Activated naive CD8-positive, alpha-beta T cell treated with anti-CD3 and anti-CD28 coated beads for 36 hours (primary cell): ENCODE results near the gene SPCS2. TPM values are rescaled to one million over a fixed set of nuclear protein-coding genes. Genes with fewer than 3 reads are reported as not detected.
"Not testable (repeated sequence)": the region's sequence is repeated elsewhere in the genome, so short reads cannot be mapped to it uniquely, and the experiment has no call there.

Source experiments
- DNase-seq: peaks from one replicate; pipeline ENCODE4 v3.0.0; 2021
- H3K27ac Mint-ChIP-seq: one replicate; pipeline ENCODE4 v1.8.0; 2022; ENCODE audit warnings: mild to moderate bottlenecking, moderate library complexity, mixed read lengths
- H3K27me3 Mint-ChIP-seq: one replicate; pipeline ENCODE4 v1.8.0; 2022; ENCODE audit warnings: mild to moderate bottlenecking, mixed read lengths
- H3K36me3 Mint-ChIP-seq: one replicate; pipeline ENCODE4 v1.8.0; 2021; ENCODE audit warnings: mild to moderate bottlenecking, mixed read lengths
- H3K4me1 Mint-ChIP-seq: one replicate; pipeline ENCODE4 v1.8.0; 2021; ENCODE audit warnings: mixed read lengths
- H3K4me3 Mint-ChIP-seq: one replicate; pipeline ENCODE4 v1.8.0; 2022; ENCODE audit warnings: mild to moderate bottlenecking, moderate library complexity, mixed read lengths
- H3K9me3 Mint-ChIP-seq: one replicate; pipeline ENCODE4 v1.8.0; 2022; ENCODE audit warnings: mixed read lengths
- total RNA-seq, 2 experiments: library from RNA; stranded (reverse); gene quantifications; one replicate each; pipeline ENCODE4 v1.2.3, GENCODE V29; 2021

The SPCS2 gene
- total RNA-seq, 2 experiments from 2014 or later, result 137 to 139 TPM

DNA sequence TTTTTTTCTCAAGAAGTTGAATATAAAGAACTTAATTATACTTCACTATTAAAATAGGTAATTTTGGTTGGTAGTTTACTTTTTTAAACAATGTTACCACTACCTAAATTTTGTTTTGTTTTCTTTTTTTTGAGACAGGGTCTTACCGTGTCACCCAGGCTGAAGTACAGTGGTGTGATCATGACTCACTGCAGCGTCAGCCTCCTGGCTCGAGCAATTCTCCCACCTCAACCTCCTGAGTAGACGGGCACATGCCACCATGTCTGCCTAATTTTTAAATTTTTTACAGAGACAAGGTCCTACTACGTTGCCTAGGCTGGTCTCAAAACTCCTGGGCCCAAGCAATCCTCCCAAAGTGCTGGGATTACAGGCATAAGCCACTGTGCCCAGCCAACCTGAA is 17.6 kb downstream of the SPCS2 start:
- Mint-ChIP-seq H3K27me3 (no peaks in the 10 kb centered on the region), H3K27ac (no peak overlapping the region), H3K9me3 (no peaks in the 10 kb centered on the region), H3K4me1 (peaks cover 22% of the 10 kb centered on the region), H3K36me3 (peaks cover 13% of the 10 kb centered on the region), H3K4me3 (no peak overlapping the region)
- DNase-seq, result no peak

DNA sequence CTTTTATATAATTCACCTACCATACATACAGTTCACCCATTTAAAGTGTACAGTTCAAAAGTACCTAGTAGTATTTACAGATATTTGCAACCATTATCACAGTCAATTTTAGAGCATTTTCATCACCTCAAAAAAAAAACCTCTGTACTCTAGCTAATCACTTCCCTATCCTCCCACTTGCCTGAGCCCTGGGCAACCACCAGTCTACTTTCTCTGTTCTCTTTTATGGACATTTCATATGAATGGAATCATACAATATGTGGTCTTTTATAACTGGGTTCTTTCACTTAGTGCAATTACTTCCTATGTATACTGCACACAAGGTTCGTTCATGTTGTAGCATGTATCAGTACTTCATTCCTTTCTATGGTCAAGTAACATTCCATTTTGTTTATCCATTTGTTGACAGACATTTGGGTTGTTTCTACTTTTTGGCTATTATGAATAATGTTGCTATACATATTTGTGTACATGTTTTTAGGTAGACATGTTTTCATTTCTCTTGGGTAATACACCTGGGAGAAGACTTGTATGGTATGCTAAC is 21.9 kb downstream of the SPCS2 start:
- Mint-ChIP-seq H3K4me3 (no peak overlapping the region), H3K36me3 (peaks cover 23% of the 10 kb centered on the region), H3K27ac (no peak overlapping the region), H3K9me3 (no peaks in the 10 kb centered on the region), H3K27me3 (no peaks in the 10 kb centered on the region), H3K4me1 (peaks cover 1% of the 10 kb centered on the region)
- no peak for DNase-seq

DNA sequence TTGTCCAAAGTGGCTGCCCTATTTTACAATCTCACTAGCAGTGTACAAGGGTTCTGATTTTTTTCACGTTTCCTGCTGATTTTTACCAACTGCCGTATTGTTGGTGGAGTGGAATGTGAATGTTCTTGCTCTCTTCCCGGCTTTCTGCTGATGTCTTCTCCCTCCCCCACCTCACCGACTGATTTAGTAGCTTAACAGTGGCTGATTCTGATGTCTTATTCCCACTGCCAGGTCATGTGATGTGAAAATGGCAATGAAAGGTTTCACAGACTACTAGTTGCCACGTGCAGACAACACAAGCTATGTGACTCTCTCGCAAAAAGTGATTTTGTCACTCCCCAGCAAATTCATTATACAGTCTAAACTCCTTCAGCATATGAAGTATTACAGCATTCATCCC is 22.4 kb downstream of the SPCS2 start:
- peaks cover 25% of the 10 kb centered on the region for H3K36me3 Mint-ChIP-seq
- H3K27me3 Mint-ChIP-seq, result no peaks in the 10 kb centered on the region
- no peaks in the 10 kb centered on the region for H3K9me3 Mint-ChIP-seq
- no peak for DNase-seq
- H3K4me3 Mint-ChIP-seq, result no peak overlapping the region
- H3K27ac Mint-ChIP-seq, result no peak overlapping the region
- H3K4me1 Mint-ChIP-seq, result peaks cover 1% of the 10 kb centered on the region

GRCh38 chr11:74978041-74978440 is 29.0 kb downstream of the SPCS2 start:
- H3K27ac Mint-ChIP-seq, result no peak overlapping the region
- H3K9me3 Mint-ChIP-seq, result no peaks in the 10 kb centered on the region
- no peak overlapping the region for H3K4me3 Mint-ChIP-seq
- no peaks in the 10 kb centered on the region for H3K4me1 Mint-ChIP-seq
- no peak for DNase-seq
- H3K36me3 Mint-ChIP-seq, result peaks cover 32% of the 10 kb centered on the region
- H3K27me3 Mint-ChIP-seq, result no peaks in the 10 kb centered on the region

DNA sequence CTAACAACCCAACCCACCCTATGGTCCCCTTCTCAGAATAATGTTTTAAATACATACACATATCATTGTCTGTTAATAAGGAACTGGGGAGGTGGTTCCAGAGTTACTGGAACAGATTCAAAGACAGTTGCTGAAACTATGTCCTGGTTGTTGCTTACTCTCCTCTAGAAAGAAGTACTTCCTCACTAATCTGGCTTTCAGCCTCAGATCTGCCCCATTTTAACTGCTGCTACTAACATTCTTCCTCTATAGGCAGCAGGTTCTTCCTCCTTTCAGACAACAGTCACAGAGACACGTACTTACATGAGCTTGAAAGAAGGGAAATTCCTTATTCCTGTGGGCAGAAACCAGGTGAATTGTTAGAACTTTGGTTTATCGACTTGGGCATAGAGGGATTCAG is 31.6 kb downstream of the SPCS2 start:
- Mint-ChIP-seq H3K27me3 (no peaks in the 10 kb centered on the region), H3K27ac (no peak overlapping the region), H3K36me3 (peaks cover 15% of the 10 kb centered on the region), H3K4me3 (no peak overlapping the region), H3K9me3 (no peaks in the 10 kb centered on the region), H3K4me1 (no peaks in the 10 kb centered on the region)
- DNase-seq, result no peak

DNA sequence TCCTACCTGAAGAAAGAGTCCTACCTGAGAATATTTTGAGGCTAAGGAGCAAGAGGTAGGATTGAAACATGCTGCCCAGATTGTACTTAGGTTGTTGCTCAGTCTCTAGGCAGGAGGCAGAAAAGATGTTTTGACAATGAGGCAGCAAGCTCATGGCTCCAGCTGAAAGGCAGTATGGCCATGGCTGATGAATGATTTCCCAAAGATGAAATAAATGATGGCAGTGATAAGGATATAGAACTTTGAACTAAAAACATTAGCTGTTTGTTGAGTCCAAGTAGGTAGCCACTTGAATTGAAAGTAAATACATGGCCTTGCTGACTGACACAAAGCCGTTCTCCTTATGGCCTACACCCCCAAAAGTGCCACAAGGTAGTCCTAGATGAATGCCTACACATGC is 32.8 kb downstream of the SPCS2 start:
- DNase-seq, result no peak
- H3K27me3 Mint-ChIP-seq, result no peaks in the 10 kb centered on the region
- H3K4me3 Mint-ChIP-seq, result no peak overlapping the region
- H3K27ac Mint-ChIP-seq, result no peak overlapping the region
- no peaks in the 10 kb centered on the region for H3K9me3 Mint-ChIP-seq
- H3K4me1 Mint-ChIP-seq, result no peaks in the 10 kb centered on the region
- H3K36me3 Mint-ChIP-seq, result peaks cover 10% of the 10 kb centered on the region

DNA sequence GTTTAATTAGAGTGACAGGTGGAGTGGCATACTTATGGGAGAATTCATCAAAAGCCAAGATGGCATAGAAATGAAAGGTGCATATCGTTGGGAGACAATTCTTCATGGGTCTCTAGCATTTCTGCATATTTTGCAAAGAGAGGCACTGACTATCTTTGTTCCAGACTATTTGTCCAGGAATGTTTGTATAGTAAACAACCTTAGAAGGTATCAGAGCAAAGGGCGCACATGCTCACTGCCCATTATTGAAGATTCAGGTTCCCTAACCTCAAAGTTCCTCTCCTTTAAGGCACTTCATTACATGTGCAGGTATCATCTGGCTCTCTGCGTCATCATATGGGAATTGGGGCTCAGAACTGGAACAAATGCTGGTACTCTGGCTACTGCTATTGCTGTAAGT is 35.0 kb downstream of the SPCS2 start:
- Mint-ChIP-seq H3K4me3 (no peak overlapping the region), H3K9me3 (no peaks in the 10 kb centered on the region), H3K36me3 (peaks cover 10% of the 10 kb centered on the region), H3K4me1 (peaks cover 2% of the 10 kb centered on the region), H3K27me3 (no peaks in the 10 kb centered on the region), H3K27ac (no peak overlapping the region)
- no peak for DNase-seq

DNA sequence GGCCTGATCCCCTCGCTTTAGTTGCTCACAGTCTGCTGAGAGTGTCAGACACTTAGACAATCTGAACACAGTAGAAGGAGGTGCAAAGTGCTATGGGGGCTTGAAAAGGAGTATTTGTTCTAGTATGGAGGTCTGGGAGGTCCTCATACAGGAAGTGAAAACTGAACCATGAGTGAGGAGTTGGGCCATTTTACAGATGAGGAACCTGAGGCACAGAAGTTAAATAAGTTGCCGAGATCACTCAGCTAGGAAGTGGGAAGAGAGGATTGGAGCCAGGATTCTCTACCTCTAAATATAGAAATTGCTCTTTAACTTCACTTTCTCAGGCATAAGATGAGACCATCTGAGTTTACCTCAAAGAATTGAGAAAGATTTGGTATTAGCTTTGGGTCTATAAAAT is 35.7 kb downstream of the SPCS2 start:
- DNase-seq, result no peak
- peaks cover 10% of the 10 kb centered on the region for H3K36me3 Mint-ChIP-seq
- H3K9me3 Mint-ChIP-seq, result no peaks in the 10 kb centered on the region
- H3K27ac Mint-ChIP-seq, result no peak overlapping the region
- H3K4me1 Mint-ChIP-seq, result peaks cover 7% of the 10 kb centered on the region
- no peaks in the 10 kb centered on the region for H3K27me3 Mint-ChIP-seq
- H3K4me3 Mint-ChIP-seq, result no peak overlapping the region

GRCh38 chr11:74988541-74989259 is 39.6 kb downstream of the SPCS2 start, which contains the start of gene NEU3:
NEU3 (plus strand) TSS chr11:74988933; CDS start chr11:74989061, 128 bp downstream.
- DNase-seq, result peak; percentile 87
- H3K27me3 Mint-ChIP-seq, result no peaks in the 10 kb centered on the region
- peak within 1 kb of the TSS; percentile 96 for H3K4me3 Mint-ChIP-seq
- H3K4me1 Mint-ChIP-seq, result peaks cover 27% of the 10 kb centered on the region
- peak within 1 kb of the TSS; percentile 87 for H3K27ac Mint-ChIP-seq
- no peaks in the 10 kb centered on the region for H3K9me3 Mint-ChIP-seq
- no peaks in the 10 kb centered on the region for H3K36me3 Mint-ChIP-seq

DNA sequence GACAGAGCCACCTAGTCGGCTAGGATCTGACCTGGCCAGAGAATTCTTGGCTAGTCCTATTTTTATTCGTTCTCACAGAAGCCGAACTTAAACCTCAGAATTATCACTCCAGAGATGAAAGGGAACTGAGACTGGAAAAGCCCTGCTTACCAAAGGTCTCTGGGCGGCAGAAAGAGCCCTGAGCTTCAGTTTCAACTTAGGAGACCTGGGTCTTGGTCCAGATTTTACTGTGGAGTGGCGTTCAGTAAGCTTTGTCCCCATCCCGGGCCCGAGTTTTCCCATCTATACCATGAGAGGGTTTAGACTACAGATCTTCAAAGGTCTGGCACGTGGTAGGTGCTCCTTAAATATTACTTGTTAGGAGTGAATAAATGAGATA is 40.2 kb downstream of the SPCS2 start:
- peak overlapping the region; percentile 96 for H3K4me3 Mint-ChIP-seq
- peaks cover 27% of the 10 kb centered on the region for H3K4me1 Mint-ChIP-seq
- H3K9me3 Mint-ChIP-seq, result no peaks in the 10 kb centered on the region
- H3K27ac Mint-ChIP-seq, result peak overlapping the region; percentile 87
- no peak for DNase-seq
- no peaks in the 10 kb centered on the region for H3K27me3 Mint-ChIP-seq
- H3K36me3 Mint-ChIP-seq, result no peaks in the 10 kb centered on the region

DNA sequence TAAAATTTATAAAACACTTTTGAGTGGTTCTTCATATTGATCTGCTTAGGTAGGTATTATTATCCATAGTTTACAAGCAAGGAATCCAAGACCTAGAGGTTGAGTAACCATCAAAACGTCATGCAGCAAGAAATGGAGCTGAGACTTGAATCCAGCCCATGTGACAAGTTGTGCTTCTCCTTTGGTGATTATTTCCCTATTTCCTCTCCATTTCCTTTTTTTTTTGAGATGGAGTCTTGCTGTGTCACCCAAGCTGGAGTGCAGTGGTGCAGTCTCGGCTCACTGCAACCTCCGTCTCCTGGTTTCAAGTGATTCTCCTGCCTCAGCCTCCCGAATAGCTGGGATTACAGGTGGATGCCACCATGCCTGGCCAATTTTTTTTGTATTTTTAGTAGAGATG is 41.1 kb downstream of the SPCS2 start:
- H3K9me3 Mint-ChIP-seq, H3K36me3 Mint-ChIP-seq, H3K27me3 Mint-ChIP-seq, H3K27ac Mint-ChIP-seq, DNase-seq: not testable (repeated sequence)
- Mint-ChIP-seq H3K4me3 (peak overlapping the region; percentile 96), H3K4me1 (peaks cover 27% of the 10 kb centered on the region)

GRCh38 chr11:74990941-74991340 is 41.9 kb downstream of the SPCS2 start:
- DNase-seq, result no peak
- no peak overlapping the region for H3K27ac Mint-ChIP-seq
- H3K36me3 Mint-ChIP-seq, result no peaks in the 10 kb centered on the region
- peaks cover 27% of the 10 kb centered on the region for H3K4me1 Mint-ChIP-seq
- H3K27me3 Mint-ChIP-seq, result no peaks in the 10 kb centered on the region
- no peaks in the 10 kb centered on the region for H3K9me3 Mint-ChIP-seq
- peak overlapping the region; percentile 96 for H3K4me3 Mint-ChIP-seq

GRCh38 chr11:74992852-74993251 is 43.8 kb downstream of the SPCS2 start:
- peaks cover 1% of the 10 kb centered on the region for H3K36me3 Mint-ChIP-seq
- no peak overlapping the region for H3K4me3 Mint-ChIP-seq
- DNase-seq, result no peak
- no peaks in the 10 kb centered on the region for H3K27me3 Mint-ChIP-seq
- H3K27ac Mint-ChIP-seq, result no peak overlapping the region
- no peaks in the 10 kb centered on the region for H3K9me3 Mint-ChIP-seq
- H3K4me1 Mint-ChIP-seq, result peaks cover 27% of the 10 kb centered on the region

DNA sequence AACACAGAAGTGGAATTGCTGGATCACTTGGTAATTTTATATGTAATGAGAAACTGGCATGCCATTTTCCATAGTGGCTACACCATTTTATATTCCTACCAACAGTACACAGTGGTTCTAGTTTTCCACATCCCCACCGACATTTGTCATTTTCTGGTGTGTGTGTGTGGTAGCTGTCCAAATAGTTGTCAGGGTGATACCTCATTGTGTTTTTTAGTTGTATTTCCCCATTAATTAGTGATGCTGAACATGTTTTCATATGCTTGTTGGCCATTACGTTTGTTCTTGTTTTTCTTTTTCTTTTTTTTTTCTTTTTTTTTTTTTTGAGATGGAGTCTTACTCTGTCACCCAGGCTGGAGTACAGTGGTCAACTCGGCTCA is 51.9 kb downstream of the SPCS2 start:
- H3K4me1 Mint-ChIP-seq, result peaks cover 6% of the 10 kb centered on the region
- H3K9me3 Mint-ChIP-seq, result no peaks in the 10 kb centered on the region
- no peaks in the 10 kb centered on the region for H3K27me3 Mint-ChIP-seq
- no peak for DNase-seq
- H3K36me3 Mint-ChIP-seq, result peaks cover 30% of the 10 kb centered on the region
- H3K4me3 Mint-ChIP-seq, result no peak overlapping the region
- H3K27ac Mint-ChIP-seq, result no peak overlapping the region

DNA sequence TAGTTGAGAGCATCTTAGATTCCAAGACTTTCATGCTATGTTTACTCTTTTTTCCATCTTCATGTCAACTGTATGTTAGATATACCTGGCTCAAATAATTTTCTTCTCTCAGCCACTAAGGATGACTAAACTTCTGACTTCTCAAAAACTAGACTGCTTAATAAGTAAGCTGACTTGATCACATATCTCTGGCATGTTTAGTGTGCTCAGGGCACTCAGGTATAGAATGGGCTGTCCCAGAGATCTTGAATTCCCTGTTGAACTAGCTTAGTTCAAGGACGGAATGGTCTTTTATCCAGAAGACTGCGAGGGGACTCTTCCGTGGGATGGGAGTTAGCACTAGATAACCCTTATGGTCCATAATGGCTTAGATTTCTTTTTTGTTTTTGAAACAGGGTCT is 52.6 kb downstream of the SPCS2 start:
- Mint-ChIP-seq H3K36me3 (peaks cover 34% of the 10 kb centered on the region), H3K9me3 (no peaks in the 10 kb centered on the region)

DNA sequence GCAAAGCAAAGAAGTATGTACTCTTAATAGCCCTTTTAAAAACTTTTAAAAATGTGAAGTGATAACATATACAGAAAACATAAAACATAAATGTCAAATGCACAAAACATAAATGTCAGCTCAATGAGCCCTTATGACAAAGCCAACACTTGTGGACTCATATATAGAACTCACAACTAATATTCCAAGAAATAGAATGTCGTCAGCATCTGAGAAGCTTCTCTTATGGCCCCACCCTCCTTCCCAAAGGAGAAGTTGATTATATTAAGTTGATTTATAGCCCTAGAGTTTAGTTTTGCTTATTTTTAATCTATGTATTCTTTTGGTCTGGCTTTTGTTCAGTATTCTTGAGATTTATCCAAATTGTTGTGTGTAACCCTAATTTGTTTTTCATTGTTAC is 53.5 kb downstream of the SPCS2 start:
- Mint-ChIP-seq H3K36me3 (peaks cover 37% of the 10 kb centered on the region), H3K4me1 (peaks cover 6% of the 10 kb centered on the region), H3K4me3 (no peak overlapping the region), H3K27me3 (no peaks in the 10 kb centered on the region), H3K27ac (no peak overlapping the region), H3K9me3 (no peaks in the 10 kb centered on the region)
- DNase-seq, result no peak

More for the DNA sequence above, 52.6 kb downstream of the SPCS2 start:
- no peak overlapping the region for H3K27ac Mint-ChIP-seq
- H3K4me1 Mint-ChIP-seq, result peaks cover 6% of the 10 kb centered on the region
- no peak overlapping the region for H3K4me3 Mint-ChIP-seq
- no peak for DNase-seq
- H3K27me3 Mint-ChIP-seq, result no peaks in the 10 kb centered on the region
